ENCODE results near the gene CEP290. TPM values are rescaled to one million over a fixed set of nuclear protein-coding genes. Genes with fewer than 3 reads are reported as not detected.

The CEP290 gene
- total and polyA plus RNA-seq, 2 of the 13 experiments (the other 11 are each of a cell fraction or from before 2014, with no cell fraction given), result 2.4 to 10.8 TPM

DNA sequence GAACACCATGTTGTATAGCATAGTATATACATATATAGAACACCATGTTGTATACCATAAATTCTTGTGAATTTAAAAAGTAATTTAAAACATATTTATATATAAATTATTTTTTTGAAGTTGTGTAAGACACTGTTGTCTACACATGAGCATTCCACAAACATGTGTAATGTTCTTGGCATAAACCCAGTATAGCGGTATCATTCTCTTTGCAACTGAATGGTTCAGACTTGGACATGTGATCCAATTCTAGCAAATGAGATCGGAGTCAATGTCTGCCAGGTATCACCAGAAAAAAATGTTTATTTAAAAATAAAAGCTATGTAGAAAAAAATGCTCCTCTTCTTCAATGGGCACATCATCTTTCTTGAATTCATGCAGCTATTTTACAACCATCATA lies 33.9 kb downstream of the CEP290 start (continued):
- TF ChIP-seq ZFP36L2 (CRISPR knock-in tag; IDR thresholded peaks at IDR 0.05) (no peak), ZBTB8A (CRISPR knock-in tag; IDR thresholded peaks at IDR 0.05; ENCODE audit: borderline replicate concordance, low read depth) (no peak), ZNF644 (CRISPR knock-in tag; IDR thresholded peaks at IDR 0.05; ENCODE audit: low read depth) (no peak), DNMT3B (CRISPR knock-in tag; conservative IDR thresholded peaks at IDR 0.05) (no peak)

GRCh38 chr12:88093573-88093972 lies 48.3 kb downstream of the CEP290 start:
- CTCF ChIA-PET (ENCODE audit: low intra/inter-chr PET ratio, low total read pairs), result no interaction called here
- in situ Hi-C loops (cut with HindIII; ENCODE audit: extremely low pct_ligation_motif_present, low pct_unique_long_range_greater_than_20kb), result no loop called here
- FAIRE-seq, result no peak

GRCh38 chr12:88092771-88093170 lies 49.1 kb downstream of the CEP290 start:
- no peak for ATAC-seq
- H3K27ac ChIP-seq (ENCODE audit: extremely low read length, insufficient read depth, low read length), result no peak overlapping the region
- peaks cover 0 to 9% of the 10 kb centered on the region in 2 experiments; a peak in 2 of 5 replicates for H3K36me3 ChIP-seq (replicated peaks in 1 of 2; ENCODE audit: control insufficient read depth in 1 of 2, insufficient read depth in 2 of 2, low read length in 2 of 2)
- no peak overlapping the region for H3K4me3 ChIP-seq (replicated peaks in 1 of 3; ENCODE audit: insufficient read depth in 1 of 3, low read depth in 2 of 3, low read length in 3 of 3)
- CTCF ChIA-PET (ENCODE audit: low intra/inter-chr PET ratio, low total read pairs), result no interaction called here
- intact Hi-C loops (cut with micrococcal nuclease; ENCODE audit: unreplicated experiment) (no loop called here), in situ Hi-C loops (cut with HindIII; ENCODE audit: extremely low pct_ligation_motif_present, low pct_unique_long_range_greater_than_20kb) (no loop called here)
- BruUV-seq (replicated peaks), result no TSS peak
- H3K79me2 ChIP-seq (ENCODE audit: insufficient read depth, low read length), result no peaks in the 10 kb centered on the region
- no peak for DNase-seq (ENCODE audit: low spot score)
- no peak overlapping the region for H2AFZ ChIP-seq (ENCODE audit: low read length)
- no peaks in the 10 kb centered on the region for H3K9me3 ChIP-seq (ENCODE audit: low read length)
- FAIRE-seq, result no peak
- no peaks in the 10 kb centered on the region for H3K4me1 ChIP-seq (ENCODE audit: insufficient read depth, low read length)
- H3K9ac ChIP-seq (ENCODE audit: insufficient read depth, low read depth, low read length), result no peak overlapping the region
- no peaks in the 10 kb centered on the region for H3K27me3 ChIP-seq (ENCODE audit: control insufficient read depth in 1 of 2, insufficient read depth in 2 of 2, low read length in 2 of 2)
- no peaks in the 10 kb centered on the region for H4K20me1 ChIP-seq (ENCODE audit: insufficient read depth, low read length)
- POLR2A ChIA-PET, result no interaction called here
- TF ChIP-seq HOXD1 (CRISPR knock-in tag; IDR thresholded peaks at IDR 0.05) (no peak), KDM2A (CRISPR knock-in tag; IDR thresholded peaks at IDR 0.05; ENCODE audit: borderline replicate concordance, low read depth) (no peak), RBM22 (optimal IDR thresholded peaks at IDR 0.05; ENCODE audit: low read length) (no peak)
- H3K4me2 ChIP-seq (ENCODE audit: low read depth, low read length), result no peak overlapping the region

More at GRCh38 chr12:88093573-88093972, 48.3 kb downstream of the CEP290 start:
- no peaks in the 10 kb centered on the region for H3K4me1 ChIP-seq (ENCODE audit: insufficient read depth, low read length)
- 95% methylated on average over 4 of the region's 4 CpGs for WGBS (ENCODE audit: low lambda C conversion rate)
- BruUV-seq (replicated peaks), result no TSS peak
- no peaks in the 10 kb centered on the region for H3K79me2 ChIP-seq (ENCODE audit: insufficient read depth, low read length)
- H3K27me3 ChIP-seq (ENCODE audit: control insufficient read depth in 1 of 2, insufficient read depth in 2 of 2, low read length in 2 of 2), result no peaks in the 10 kb centered on the region
- DNase-seq (ENCODE audit: low spot score), result no peak
- no peak overlapping the region for H3K9ac ChIP-seq (ENCODE audit: insufficient read depth, low read depth, low read length)
- H4K20me1 ChIP-seq (ENCODE audit: insufficient read depth, low read length), result no peaks in the 10 kb centered on the region
- intact Hi-C loops (cut with micrococcal nuclease; ENCODE audit: unreplicated experiment), result no loop called here
- TF ChIP-seq MAFK (conservative IDR thresholded peaks at IDR 0.05 in 1 of 2, IDR thresholded peaks at IDR 0.05 in 1 of 2; ENCODE audit: low read length in 2 of 2) (peak; percentile 43 to 64; a peak in 3 of 4 replicates), ZNF891 (CRISPR knock-in tag; IDR thresholded peaks at IDR 0.05) (no peak), HNRNPUL1 (IDR thresholded peaks at IDR 0.05; ENCODE audit: low read depth, low read length) (no peak), MAFF (IDR thresholded peaks at IDR 0.05; ENCODE audit: low read depth, low read length) (peak; percentile 47; the same call in 1 of the 2 replicates)
- no peak overlapping the region for H3K4me2 ChIP-seq (ENCODE audit: low read depth, low read length)
- H3K4me3 ChIP-seq (replicated peaks in 1 of 3; ENCODE audit: insufficient read depth in 1 of 3, low read depth in 2 of 3, low read length in 3 of 3), result no peak overlapping the region
- H3K9me3 ChIP-seq (ENCODE audit: low read length), result no peaks in the 10 kb centered on the region
- H2AFZ ChIP-seq (ENCODE audit: low read length), result no peak overlapping the region
- no peak for ATAC-seq
- no peak overlapping the region for H3K27ac ChIP-seq (ENCODE audit: extremely low read length, insufficient read depth, low read length)
- peaks cover 0 to 9% of the 10 kb centered on the region in 2 experiments; a peak in 3 of 5 replicates for H3K36me3 ChIP-seq (replicated peaks in 1 of 2; ENCODE audit: control insufficient read depth in 1 of 2, insufficient read depth in 2 of 2, low read length in 2 of 2)
- POLR2A ChIA-PET, result no interaction called here
